HG02763 (cell line): ENCODE results near the gene HOPX.
"Not testable (repeated sequence)": the region's sequence is repeated elsewhere in the genome, so short reads cannot be mapped to it uniquely, and the experiment has no call there.

Experiments
- ATAC-seq: cut with Tn5 transposase; IDR thresholded peaks from one replicate; pipeline ENCODE4 v1.9.1; 2021; ENCODE audit warnings: mild to moderate bottlenecking, moderate library complexity; ENCODE audit not compliant: unreplicated experiment

The HOPX gene

DNA sequence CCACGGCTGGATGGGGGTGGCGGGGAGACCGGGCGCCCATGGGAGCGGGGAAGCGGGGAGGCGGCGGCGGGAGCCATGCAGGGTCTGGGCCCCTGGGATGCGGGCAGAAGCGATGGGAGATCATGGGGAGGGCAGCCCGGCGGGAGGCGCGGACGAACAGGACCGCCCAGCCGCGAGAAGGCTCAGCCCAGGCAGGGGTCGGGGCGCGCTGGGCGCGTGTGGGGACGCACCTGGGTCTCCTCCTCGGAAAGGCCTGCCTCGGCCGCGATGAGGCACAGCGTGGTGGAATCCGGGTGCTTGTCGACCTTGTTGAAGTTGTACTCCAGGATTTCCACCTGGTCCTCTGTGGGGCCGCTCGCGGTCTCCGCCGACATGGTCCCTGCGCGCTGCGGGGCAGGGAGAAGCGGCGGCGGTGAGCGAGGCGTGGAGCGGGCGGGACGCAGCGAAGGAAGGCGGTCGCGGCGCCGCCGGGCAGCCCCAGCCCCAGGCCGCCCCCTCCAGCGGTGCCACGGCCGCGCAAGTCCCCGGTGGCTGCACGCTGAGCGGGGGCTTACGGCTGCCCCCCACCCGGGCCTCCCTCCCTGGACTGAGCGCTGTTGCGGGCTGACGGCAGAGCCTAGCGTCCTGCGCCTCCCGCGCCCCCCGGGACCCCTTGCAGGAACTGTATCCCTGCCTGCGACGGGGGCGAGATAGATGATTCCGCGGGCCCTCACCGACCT is 25.3 kb downstream of the HOPX start:
- no peak for ATAC-seq

DNA sequence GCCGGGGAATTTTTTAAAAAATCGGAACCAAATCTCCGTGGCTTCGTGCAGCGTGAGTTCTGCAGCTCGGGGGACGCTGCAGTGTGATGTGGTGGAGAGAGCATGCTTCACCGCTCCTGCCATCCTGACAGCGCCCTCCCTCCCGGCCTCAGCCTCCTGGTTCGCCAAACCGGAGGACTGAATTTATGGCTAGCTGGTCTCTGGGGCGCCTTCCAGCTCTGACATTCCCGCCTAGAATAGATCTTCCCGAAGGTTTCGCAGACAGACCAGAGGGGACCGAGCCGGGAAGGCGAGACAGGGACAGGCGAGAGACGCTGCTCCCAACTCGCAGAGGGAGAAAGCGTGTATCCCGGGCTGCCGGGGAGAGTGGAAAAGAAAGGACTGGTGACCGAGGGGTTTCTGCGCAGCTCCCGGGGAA is 25.9 kb downstream of the HOPX start:
- ATAC-seq = no peak

DNA sequence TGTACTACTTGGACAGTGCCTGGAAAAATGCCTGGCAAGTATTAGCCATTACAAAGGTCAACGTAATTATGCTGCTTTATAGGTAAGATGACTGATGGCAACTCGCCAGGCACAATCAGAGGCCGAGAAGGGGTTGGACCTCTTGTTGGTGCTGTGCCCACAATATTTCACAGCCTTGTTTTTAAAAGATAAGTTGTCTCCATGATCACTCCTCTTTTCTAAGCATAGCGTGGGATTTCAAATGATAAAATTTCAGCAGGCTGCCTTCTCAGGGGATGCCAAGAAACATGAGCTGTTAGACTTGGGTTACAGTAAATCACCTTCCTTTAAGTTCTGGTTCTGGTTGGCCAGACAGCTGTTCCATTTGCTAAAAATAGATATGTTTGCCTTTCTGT is 26.9 kb downstream of the HOPX start:
- ATAC-seq = no peak

DNA sequence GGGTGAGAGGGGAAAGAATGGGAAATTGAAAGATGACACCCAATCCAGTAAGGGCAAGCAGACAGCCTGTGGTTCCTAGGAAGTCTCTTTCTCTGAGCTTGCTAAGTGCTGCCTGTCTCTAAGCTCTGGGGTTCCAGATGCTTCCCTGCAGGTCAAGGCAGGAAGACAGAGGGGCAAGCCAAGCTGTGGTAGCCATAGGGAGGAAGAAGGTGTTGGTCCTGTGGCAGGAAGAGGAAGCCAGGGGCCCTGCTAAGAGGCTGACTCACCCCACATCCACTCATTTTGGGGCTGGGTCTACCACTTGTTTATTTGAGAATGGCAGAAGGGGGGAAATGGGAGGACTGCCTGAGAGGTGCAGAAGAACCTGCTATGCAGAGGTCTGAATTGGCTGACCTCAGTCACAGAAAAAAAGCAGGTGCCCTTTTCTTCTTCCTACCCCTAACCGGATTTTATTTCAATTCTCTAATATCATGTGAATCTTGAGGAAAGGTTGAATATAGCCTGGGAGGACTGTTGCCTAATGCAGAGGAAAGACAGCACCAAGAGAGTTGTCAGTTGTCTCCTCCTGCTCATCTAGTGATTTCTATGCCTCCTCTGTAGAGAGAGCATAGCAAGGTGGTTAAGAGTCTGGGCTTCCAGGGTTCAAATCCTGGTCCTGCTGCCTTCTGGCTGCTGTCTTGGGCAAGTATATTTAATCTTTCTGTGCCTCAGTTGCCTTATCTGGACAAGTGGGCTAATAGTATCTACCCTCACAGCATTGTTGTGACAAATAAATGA is 27.4 kb downstream of the HOPX start:
- ATAC-seq = no peak

DNA sequence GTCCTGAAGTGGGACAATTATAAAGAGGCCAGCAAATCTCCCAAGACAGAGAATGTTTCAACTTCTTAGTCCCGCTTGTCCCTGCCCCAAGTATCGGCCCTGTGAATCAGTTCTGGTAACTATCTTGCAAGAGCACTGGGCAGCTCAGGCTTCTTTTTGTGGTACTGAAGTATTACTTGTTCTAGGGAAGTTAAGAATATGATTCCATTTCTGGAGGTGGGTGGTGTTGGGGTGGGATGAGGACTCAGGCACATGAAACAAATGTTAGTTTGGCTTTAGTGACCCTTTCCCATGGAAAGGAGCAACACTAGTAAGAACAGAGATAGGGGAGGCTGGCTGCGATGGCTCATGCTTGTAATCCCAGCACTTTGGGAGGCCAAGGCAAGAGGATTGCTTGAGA is 28.9 kb downstream of the HOPX start:
- ATAC-seq = no peak

DNA sequence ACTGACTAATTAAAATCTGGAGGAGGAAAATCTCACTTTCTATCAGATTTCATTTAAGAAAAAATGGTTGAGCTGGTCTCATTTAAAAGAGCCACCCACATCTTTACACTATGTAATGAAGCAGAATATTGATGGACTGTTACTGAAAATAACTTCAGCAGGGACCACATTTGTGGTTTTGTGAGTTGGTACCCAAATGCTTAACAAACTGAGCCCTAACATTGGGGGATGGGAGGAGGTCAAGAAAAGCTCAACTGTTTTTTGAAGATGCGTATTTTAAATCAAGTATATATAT is 30.1 kb downstream of the HOPX start:
- ATAC-seq = no peak

DNA sequence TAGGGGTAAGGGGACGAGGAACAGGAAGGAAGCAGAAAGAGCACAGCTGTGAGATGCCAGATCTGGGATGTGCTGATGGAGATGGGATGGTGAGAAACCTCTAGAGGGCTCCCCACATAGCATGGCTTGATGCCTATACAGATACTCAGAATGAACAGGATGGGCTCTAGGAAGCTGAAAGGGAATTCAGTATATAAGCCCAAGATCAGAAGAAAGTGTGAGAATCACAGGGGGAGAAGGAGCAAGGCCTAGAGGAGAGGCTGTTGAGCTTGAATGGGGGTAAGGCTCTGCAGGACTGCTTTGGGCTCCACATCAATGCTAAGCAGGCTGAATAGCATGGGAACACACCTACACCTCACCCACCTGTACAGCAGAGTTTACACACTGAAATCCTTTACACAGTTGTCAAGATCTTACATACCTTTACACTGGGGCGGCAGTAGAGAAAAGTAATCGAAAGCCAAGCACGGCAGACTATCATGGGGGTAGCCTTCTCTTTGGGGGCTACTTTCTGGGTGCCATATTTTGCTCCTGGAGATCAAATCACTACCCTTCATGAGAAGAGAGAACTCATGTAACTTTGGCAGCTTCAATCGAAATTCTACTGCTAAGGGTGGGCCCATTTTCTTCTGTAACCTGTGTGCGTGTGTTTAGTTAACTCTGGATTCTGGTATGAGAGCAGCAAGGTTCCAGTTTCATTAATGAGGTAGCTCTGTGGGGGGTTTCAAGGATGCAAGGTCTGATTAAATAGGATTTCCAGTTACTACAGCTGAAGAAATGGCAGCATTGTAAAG is 30.6 kb downstream of the HOPX start:
- no peak for ATAC-seq

DNA sequence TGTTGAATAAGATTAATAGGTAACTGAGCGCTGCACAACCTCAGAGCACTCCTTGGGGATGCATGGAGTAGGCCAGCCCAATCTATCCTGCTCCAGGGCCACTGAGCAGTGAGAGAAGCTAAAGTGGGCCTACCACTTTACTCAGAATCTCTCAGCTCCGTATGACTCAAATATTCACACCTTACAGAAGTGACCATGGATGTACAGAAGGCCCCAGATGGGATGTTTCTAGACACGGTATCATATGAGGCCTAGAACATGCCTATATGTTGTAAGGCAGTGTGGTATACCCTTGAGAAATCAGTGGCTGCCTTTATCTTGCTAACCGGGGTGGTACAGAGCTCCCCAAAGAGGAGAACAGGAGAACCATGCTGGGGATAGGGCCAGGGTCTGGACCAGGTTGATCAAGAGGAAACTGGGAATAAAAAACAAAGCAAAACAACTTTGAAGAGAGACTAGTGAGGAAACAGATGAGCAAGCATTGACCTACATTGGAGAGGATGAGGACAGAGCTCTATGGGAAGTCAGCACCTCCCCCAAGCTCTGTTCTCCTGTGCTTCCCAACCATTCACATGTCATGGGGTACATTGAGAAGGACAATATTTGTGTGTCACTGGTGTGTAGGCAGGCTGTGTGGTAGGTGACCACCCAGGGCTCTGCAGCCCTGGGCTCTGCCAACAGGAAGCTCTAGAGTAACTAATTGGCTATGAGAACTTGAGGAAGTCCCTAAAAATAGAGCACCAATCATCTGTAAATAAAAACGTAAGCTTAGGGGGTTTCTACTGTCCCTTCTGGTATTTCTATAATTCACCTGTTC is 31.4 kb downstream of the HOPX start:
- ATAC-seq = no peak

DNA sequence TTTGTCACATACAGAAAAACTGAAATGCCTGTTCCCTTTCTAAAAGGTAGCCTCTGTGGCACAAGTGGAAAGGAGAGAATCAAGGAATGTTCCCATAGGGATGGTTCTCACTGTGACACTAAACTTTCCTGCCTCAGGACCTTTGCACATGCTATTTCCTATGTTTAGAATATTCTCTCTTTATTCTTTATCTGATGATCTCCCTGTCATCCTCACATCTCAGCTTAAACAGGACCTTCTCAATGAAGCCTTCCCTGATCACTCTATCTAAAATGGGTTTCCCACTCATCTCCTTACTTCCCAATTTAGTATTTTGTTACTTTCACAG is 32.3 kb downstream of the HOPX start:
- ATAC-seq = no peak

DNA sequence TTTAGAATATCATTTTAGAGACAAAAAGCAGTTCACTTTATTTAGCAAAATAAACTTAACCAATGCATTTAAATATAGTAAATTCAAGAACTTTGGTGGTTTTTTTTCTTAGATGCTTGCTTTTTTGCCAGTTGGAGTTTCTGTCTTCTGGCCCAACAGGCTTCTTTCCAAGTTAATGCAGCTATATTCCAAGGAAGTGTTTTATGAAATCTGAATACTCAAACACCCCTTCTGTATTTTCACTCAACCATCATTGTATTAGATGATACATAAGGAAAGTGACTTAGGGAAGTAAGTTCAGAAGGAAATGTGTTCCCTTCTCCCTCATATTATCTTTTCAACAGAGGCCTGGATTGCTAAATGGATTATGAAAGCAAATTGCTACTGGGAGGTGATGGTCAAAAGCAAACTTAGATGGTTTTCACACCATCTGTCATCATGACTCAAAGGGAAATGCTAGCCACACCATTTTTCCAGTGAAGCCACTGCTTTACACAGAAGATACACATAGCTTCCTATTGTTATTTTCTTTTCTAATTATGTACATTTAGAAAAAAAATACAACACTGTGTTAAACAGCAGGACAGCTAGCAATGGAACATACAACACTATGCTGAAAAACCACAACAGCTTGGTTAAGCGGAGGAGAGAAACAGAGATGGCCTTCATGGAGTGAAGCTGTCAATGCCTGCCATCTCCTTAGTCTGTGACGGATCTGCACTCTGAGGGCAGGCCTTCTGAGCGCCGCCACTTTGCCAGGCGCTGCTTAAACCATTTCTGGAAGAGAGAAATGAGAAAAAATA is 32.9 kb downstream of the HOPX start:
- no peak for ATAC-seq

DNA sequence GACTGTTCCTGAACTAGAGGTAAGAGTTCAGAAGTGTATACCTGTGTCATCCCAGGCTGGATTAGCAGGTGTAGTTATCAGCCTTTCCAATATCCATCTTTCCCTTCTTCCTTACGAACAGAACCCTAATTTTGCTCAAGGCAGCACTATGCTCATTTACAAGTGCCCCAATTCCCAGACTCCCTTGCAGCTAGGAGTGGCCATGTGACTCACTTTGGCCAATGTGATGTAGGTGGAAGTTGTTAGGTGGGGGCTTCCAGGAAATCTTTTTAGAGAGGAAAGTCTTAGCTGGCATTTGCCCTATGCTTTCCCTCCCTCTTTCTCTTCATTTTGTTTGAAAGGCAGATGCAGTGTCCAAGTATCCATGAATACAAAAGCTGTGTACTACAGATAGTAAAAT is 34.8 kb downstream of the HOPX start:
- no peak for ATAC-seq

DNA sequence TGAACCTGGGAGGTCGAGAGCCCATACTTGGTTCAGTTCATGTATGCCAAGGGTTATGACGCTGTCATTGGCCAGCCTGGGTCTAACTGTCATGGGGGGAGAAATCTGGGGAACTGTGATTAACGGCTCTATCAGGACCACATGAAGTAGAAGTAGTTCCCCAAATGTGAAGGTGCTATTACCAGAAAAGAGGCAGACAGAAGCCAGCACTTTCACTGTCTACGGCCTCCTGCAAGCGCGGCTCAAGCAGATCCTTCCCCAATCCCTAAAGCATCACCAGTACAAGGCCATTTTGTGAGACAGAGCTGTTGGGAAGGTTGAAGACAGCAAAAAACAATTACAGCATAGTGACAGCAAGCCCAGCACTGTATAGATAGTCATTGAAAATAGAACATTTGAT is 37.5 kb downstream of the HOPX start:
- no peak for ATAC-seq

DNA sequence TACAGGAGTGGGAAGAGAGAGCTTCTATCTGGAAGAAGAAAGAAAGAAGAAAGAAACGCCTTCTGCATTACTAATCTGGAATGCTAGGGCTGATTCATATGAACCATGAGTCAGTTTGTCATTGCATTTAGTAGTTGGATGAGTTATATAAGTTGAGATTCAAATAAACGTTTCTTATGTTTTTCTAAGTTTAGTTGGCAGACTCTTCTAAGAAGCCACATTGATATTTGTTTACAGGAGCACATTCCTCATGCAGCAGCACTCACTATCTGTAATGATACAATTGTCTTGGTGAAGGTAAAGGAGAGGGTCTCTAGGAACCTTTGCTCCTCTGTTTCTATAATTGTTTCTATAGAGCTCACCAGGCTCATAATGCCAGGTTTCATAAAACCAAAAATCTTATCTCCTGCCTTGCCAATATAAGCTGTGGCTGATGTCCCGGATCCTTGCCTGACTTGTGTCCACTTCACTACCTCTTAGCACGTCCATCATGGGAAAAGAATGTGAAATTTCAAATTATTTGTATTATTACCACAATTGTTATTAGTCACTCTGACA is 39.5 kb downstream of the HOPX start:
- ATAC-seq = no peak

DNA sequence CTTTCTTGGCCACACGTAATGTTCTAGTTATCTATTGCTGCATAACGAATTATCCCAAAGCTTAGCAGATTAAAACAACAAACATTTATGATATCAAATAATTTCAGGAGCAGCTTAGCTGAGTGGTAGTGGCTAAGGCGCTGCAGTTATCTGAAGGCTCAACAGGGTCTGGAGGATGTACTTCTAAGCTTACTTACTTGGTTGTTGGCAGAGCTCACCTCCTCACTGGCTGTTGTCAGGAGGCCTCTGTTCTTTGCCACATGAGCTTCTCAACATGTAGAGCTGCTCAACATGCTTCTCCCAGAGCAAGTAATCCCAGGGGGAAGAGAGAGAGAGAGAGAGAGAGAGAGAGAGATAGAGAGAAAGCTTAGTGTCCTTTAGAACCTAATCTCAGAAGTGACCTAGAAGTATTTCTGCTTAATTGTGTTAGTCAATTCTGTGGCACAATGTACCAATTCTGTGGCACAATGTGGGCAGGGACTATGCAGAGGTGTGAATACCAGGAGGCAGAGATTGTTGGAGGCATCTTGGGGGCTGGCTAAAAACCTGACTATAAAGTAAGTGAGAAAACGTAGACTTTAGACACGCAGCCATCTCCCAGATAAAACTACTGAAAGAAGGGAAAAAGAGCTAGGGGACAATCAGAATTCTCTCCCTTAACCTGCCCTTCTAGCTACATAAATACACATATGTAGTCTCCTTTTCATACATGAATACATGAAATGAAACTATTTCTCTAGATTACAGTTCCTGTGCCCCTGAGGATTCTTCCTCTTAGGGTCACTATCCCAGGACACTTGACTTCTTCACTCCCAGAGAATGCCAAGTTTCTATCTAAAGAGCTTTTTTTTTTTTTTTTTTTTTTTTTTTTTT is 40.2 kb downstream of the HOPX start:
- no peak for ATAC-seq

DNA sequence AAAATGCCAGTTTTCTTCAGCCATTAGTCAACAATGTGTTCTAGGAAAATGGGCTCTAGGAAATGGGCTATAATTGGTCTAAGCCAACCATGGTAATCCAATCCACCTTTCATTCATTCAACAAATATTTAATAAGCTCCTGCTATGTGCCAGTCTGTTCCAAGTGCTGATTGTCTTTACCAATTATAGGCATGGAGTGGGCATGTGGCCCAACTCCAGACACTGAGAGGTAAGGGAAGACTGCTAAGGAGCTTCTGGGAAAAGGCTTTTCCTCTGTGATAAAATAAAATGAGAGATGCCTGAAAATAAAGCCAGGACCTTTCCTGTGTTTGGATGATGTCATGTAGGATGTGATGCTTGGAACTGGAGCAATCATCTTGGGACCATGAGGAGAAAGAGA is 43.3 kb downstream of the HOPX start:
- no peak for ATAC-seq

DNA sequence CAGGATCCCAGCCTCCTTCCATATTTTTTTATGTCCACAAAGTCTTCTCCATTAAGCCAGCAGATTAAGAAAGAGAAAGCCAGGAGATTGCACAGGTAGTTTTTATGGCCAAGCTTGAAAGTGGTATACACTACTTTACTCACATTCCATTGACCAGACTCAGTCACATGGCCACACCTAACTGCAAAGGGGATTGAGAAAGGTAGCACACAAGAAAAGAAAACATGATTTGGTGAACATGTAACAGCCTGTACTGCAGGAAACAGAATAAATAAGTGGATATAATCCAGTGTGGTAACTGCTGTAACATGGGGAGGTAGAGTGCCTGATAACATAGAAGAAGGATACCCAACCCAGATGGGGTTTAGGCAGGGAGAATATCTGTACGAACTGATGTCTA is 43.9 kb downstream of the HOPX start:
- no peak for ATAC-seq

DNA sequence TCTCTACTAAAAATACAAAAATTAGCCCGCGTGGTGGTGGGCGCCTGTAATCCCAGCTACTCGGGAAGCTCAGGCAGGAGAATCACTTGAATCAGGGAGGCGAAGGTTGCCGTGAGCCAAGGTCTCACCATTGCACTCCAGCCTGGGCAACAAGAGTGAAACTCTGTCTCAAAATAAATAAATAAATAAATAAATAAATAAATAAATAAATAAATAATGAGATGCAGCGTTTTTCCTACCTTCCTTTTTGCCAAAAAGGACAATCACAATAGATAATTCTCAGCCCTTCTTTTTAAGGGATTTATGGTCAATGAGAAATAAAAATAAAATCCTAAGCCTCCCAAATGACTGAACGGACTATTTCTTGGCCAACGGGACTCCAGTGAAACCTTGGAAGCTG is 46.1 kb downstream of the HOPX start:
- not testable (repeated sequence) for ATAC-seq

DNA sequence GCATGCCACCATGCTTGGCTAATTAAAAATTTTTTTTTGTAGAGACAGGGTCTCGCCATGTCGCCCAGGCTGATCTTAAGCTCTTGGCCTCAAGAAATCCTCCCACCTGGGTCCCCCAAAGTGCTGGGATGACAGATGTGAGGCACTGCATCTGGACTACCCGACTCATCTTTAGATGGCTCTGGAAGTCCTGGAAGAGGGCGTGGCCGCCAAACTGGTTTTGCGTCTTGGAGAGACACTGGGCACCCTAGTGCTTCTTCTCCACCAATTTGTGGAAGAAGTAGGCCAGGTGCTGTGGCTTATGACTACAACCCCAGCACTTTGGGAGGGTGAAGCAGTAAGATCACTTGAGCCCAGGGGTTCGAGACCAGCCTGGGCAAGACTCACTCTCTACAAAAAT is 47.6 kb downstream of the HOPX start:
- ATAC-seq = no peak
